ENCODE data around the gene LPAR3.

LPAR3 gene

DNA sequence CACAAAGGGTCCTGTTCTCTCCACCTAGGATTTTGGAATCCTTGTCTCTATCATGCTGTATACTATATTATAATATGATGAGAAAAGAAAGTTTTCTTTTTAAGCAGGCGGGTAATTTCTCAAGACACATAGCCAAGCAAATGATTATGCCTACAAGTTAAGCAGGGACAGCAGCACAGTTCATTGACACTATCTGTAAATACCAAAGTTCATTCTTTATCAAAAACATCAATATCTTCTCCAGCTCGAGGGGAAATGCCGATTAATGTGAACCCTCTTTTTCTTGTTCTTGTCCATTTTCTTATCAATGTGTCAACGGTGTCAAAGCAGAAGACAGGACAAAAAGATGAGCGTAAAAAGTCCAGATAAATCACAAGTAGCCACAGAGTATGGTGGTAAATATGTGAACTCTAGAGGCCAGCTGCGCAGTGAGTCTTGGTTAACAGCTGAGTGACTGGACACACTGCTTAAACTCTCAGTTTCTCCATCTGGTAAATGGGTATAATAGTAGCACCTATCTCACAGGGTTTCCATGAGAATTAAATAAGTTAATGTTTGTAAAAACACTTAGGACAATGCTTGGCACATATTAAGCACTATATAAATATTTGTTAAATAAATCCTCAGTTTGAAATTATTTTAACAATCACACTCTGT is 30.9 kb downstream of the LPAR3 start:
- TF ChIP-seq, protein P1, sequence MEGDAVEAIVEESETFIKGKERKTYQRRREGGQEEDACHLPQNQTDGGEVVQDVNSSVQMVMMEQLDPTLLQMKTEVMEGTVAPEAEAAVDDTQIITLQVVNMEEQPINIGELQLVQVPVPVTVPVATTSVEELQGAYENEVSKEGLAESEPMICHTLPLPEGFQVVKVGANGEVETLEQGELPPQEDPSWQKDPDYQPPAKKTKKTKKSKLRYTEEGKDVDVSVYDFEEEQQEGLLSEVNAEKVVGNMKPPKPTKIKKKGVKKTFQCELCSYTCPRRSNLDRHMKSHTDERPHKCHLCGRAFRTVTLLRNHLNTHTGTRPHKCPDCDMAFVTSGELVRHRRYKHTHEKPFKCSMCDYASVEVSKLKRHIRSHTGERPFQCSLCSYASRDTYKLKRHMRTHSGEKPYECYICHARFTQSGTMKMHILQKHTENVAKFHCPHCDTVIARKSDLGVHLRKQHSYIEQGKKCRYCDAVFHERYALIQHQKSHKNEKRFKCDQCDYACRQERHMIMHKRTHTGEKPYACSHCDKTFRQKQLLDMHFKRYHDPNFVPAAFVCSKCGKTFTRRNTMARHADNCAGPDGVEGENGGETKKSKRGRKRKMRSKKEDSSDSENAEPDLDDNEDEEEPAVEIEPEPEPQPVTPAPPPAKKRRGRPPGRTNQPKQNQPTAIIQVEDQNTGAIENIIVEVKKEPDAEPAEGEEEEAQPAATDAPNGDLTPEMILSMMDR (IDR thresholded peaks at IDR 0.05; ENCODE audit: borderline replicate concordance, control extremely low read depth, extremely low read depth, insufficient read depth, missing control alignments) = no peak
- in situ Hi-C loops (cut with MboI; ENCODE audit: low sequenced_read_pairs, unreplicated experiment) = no loop called here
- no peak for DNase-seq (ENCODE audit: low spot score)

DNA sequence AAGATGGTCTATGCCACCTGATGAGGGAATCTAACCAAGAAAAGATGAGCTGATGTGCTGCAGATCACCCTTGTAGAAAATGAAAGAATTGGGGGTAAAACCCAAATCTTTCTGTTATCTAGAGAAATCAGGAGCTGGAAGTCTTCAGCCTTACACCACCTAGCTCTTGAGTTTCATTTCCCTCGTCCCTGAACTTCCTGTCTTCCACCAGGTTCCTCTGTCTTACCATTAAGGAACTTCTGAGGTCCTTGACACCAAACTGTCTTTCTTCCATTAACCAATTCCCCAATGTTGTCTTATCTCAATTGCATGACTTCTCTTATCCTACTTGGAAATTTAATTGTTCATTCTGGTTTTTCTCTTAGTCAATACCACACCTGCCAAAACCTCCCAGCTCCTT is 31.5 kb downstream of the LPAR3 start:
- in situ Hi-C loops (cut with MboI; ENCODE audit: low sequenced_read_pairs, unreplicated experiment) = no loop called here
- DNase-seq (ENCODE audit: low spot score) = no peak
- TF ChIP-seq, protein P1 (IDR thresholded peaks at IDR 0.05; ENCODE audit: borderline replicate concordance, control extremely low read depth, extremely low read depth, insufficient read depth, missing control alignments) = no peak

DNA sequence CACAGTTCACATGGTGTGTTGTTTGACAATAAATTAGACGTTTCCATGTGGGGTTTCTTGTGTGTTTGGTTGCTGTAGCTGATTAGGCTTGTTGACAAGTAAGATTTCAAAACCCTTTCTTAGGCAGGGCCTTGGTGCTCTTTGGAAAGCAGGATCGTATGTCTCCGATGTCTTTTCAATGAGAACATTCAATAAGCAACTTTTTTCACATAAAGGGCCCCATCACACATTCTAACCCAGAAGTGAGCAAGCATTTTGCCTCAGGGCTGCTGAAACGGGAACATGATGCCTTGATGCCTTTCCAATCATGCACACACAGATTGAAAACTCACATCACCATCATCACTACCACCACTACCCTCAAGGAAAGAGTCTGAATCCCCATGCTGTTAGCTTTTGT is 33.1 kb downstream of the LPAR3 start:
- no peak for DNase-seq (ENCODE audit: low spot score)
- TF ChIP-seq, protein P1 (IDR thresholded peaks at IDR 0.05; ENCODE audit: borderline replicate concordance, control extremely low read depth, extremely low read depth, insufficient read depth, missing control alignments) = no peak
- in situ Hi-C loops (cut with MboI; ENCODE audit: low sequenced_read_pairs, unreplicated experiment) = no loop called here

DNA sequence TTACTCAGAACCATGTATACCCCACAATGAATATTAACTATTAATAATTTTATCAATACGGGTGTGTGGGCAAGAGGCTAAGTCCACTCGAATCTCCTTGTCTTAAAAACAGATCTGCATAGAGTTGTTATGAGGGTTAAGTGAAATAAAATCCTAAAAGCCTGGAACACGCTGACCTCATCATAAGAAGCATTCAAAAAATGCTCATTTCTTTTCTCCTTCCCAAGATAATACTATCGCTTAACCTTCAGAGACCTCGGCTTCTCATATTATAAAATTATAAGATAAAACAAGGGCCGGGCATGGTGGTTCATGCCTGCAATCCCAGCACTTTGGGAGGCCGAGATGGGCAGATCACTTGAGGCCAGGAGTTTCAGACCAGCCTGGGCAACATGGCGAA is 35.1 kb downstream of the LPAR3 start:
- TF ChIP-seq, protein P1 (IDR thresholded peaks at IDR 0.05; ENCODE audit: borderline replicate concordance, control extremely low read depth, extremely low read depth, insufficient read depth, missing control alignments) = no peak
- in situ Hi-C loops (cut with MboI; ENCODE audit: low sequenced_read_pairs, unreplicated experiment) = no loop called here
- DNase-seq (ENCODE audit: low spot score) = no peak

DNA sequence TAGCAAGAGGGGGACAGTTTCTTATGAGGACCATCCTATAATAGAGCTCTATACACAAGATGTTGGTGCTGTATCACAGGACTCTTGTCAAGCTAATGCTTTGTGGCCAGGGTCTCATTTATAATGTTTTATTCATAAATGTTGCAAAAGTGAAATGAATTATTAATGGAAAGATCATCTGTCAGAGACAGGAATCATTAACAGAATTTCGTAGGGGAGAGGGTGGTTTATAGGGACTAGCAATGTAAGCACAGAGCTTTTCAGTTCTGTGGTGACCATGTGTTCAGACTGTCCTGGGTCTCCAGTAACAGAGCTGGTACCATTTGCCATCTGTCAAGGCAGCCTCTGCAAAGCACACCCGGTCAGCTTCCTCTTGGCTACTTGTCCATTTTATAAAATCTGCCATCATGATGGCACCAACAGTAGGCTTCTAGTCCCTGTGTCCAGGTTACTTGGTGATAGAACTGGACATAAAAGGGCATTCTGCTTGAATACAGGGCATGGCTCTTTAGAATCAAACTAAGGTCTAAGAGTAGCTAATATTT is 36.2 kb downstream of the LPAR3 start:
- no peak for DNase-seq (ENCODE audit: low spot score)
- TF ChIP-seq, protein P1 (IDR thresholded peaks at IDR 0.05; ENCODE audit: borderline replicate concordance, control extremely low read depth, extremely low read depth, insufficient read depth, missing control alignments) = no peak
- in situ Hi-C loops (cut with MboI; ENCODE audit: low sequenced_read_pairs, unreplicated experiment) = no loop called here

DNA sequence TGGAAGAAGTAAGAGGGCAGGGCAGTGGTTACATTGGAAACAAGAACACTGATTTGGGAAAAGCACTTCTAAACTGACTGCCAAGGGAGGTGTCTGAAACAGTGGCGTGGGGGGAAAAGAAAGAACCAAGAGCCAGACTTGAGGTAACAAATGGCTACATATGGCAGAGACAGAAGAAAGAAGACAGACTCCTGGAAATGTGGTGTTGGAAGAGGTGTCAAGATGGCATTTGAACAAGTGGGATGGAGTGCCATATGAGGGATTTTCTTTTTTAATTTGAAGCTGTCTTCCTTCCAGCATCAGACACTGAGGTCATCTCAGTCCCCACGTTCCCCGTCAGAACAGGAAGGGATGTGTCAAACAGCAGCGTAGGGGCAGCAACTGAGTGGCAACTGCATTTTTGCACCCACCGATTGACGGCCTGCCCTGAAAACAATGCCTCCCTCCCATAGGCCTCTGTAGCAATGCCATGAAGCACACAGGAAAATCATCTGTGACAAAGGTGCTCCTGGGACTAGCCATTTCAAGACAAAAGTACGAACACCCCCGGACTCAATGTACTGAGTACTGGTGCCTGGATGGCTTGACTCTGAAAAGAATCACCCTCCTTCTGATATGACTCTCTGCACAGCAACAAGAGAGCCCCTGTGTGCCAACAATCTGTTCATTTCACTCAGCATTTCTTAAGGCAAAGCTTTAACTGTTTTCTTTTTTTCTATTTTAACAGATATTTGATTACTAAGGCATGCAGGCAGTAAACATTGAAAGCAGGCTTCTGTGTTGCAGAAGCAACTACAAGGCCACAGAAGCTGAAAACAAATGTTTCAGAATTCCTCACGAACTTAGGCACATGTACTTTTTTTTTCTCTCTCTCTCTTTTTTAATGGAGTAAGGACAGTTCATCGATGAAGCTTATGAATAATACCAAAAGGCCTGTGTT is 37.0 kb downstream of the LPAR3 start:
- in situ Hi-C loops (cut with MboI; ENCODE audit: low sequenced_read_pairs, unreplicated experiment) = no loop called here
- TF ChIP-seq, protein P1 (IDR thresholded peaks at IDR 0.05; ENCODE audit: borderline replicate concordance, control extremely low read depth, extremely low read depth, insufficient read depth, missing control alignments) = no peak
- DNase-seq (ENCODE audit: low spot score) = no peak
